CD4-positive, CD25-positive, alpha-beta regulatory T cell (primary cell): Measurements from ENCODE around the gene RNF213. TPM values are rescaled to one million over a fixed set of nuclear protein-coding genes. Genes with fewer than 3 reads are reported as not detected.

ENCODE experiments used
- ATAC-seq, 2 donors: fragments of 150-1000 bp; cut with Tn5 transposase; one replicate each; pipeline ENCODE4 v1.10.0; 2021; ENCODE audit warnings: low read depth in 2 of 2, moderate number of reproducible peaks in 2 of 2, moderate library complexity in 1 of 2
- DNase-seq, 3 donors: peaks; one replicate each; pipeline versions ENCODE4 v3.0.0 to v3.0.0-alpha.2; 2012 to 2022; ENCODE audit warnings: mixed read lengths in 1 of 3
- H3K27ac ChIP-seq: one replicate; pipeline ENCODE4 v1.7.0; 2013; ENCODE audit warnings: mild to moderate bottlenecking, low read length; ENCODE audit not compliant: insufficient read depth, poor library complexity, severe bottlenecking
- H3K27me3 ChIP-seq: one replicate; pipeline ENCODE4 v1.7.0; 2013; ENCODE audit warnings: low read length; ENCODE audit not compliant: control insufficient read depth, insufficient read depth
- H3K36me3 ChIP-seq: one replicate; pipeline ENCODE4 v1.7.0; 2013; ENCODE audit warnings: mild to moderate bottlenecking, low read length, moderate library complexity; ENCODE audit not compliant: control insufficient read depth, insufficient read depth
- H3K4me1 ChIP-seq: 2 replicates; pipeline ENCODE4 v1.7.0; 2013; ENCODE audit warnings: mild to moderate bottlenecking, low read length; ENCODE audit not compliant: insufficient read depth, control insufficient read depth, poor library complexity, severe bottlenecking
- H3K4me3 ChIP-seq: one replicate; pipeline ENCODE4 v1.7.0; 2013; ENCODE audit warnings: low read depth, mild to moderate bottlenecking, low read length, moderate library complexity
- H3K9me3 ChIP-seq, 2 experiments: 1 replicate in 1 of 2; 2 replicates in 1 of 2; pipeline ENCODE4 v1.7.0; 2013; ENCODE audit warnings: low read length in 2 of 2, mild to moderate bottlenecking in 1 of 2, moderate library complexity in 1 of 2; ENCODE audit not compliant: control insufficient read depth in 2 of 2
- H3K27ac Mint-ChIP-seq, 3 donors: one replicate each; pipeline ENCODE4 v1.8.0; 2020 to 2022; ENCODE audit warnings: mild to moderate bottlenecking in 3 of 3, mixed read lengths in 3 of 3, moderate library complexity in 2 of 3
- H3K27me3 Mint-ChIP-seq: one replicate; pipeline ENCODE4 v1.8.0; 2022; ENCODE audit warnings: mild to moderate bottlenecking, mixed read lengths
- H3K36me3 Mint-ChIP-seq: one replicate; pipeline ENCODE4 v1.8.0; 2020; ENCODE audit warnings: mixed read lengths
- H3K4me1 Mint-ChIP-seq, 4 donors: one replicate each; pipeline ENCODE4 v1.8.0; 2020 to 2022; ENCODE audit warnings: mixed read lengths in 4 of 4, mild to moderate bottlenecking in 1 of 4
- H3K4me3 Mint-ChIP-seq, 4 donors: one replicate each; pipeline ENCODE4 v1.8.0; 2020 to 2022; ENCODE audit warnings: mild to moderate bottlenecking in 4 of 4, mixed read lengths in 4 of 4, moderate library complexity in 3 of 4
- H3K9me3 Mint-ChIP-seq, 7 donors: one replicate each; pipeline ENCODE4 v1.8.0; 2020 to 2022; ENCODE audit warnings: mixed read lengths in 7 of 7, mild to moderate bottlenecking in 3 of 7, moderate library complexity in 2 of 7
- polyA plus RNA-seq, 4 donors: library from polyadenylated mRNA; unstranded; fragments of 300-500 nt; fragmentation: Illumina TruSeq; gene quantifications; one replicate each; pipeline ENCODE4 v1.2.3, GENCODE V29; 2021
- total RNA-seq: library from RNA; stranded (reverse); gene quantifications from one replicate; pipeline ENCODE4 v1.2.3, GENCODE V29; 2022

RNF213 gene
- total and polyA plus RNA-seq, 5 donors from 2014 or later = 27.6 to 666 (median 32.4) TPM

- peak overlapping the region; percentile 26 for H3K4me3 ChIP-seq
These were observed 39.9 kb upstream of the RNF213 start for GRCh38 chr17:80220736-80221215.

GRCh38 chr17:80221351-80222105 is 39.1 kb upstream of the RNF213 start:
- no peak overlapping the region for H3K27ac ChIP-seq
- ATAC-seq = no peak
- H3K4me1 ChIP-seq = peaks cover 28% of the 10 kb centered on the region
- Mint-ChIP-seq H3K27me3 (no peaks in the 10 kb centered on the region), H3K4me3 (peak overlapping the region; percentile 85 to 93 (median 88)), H3K4me1 (peaks cover 0 to 65% (median 25%) of the 10 kb centered on the region in 4 donors), H3K27ac (peak overlapping the region; percentile 77 to 86 (median 78)), H3K9me3 (no peaks in the 10 kb centered on the region), H3K36me3 (peaks cover 19% of the 10 kb centered on the region)
- H3K4me3 ChIP-seq = peak overlapping the region; percentile 26
- DNase-seq = no peak
- H3K27me3 ChIP-seq = no peaks in the 10 kb centered on the region
- H3K9me3 ChIP-seq = no peaks in the 10 kb centered on the region
- peaks cover 13% of the 10 kb centered on the region for H3K36me3 ChIP-seq

More at GRCh38 chr17:80220736-80221215, 39.9 kb upstream of the RNF213 start:
- Histone ChIP-seq H3K27ac (peak overlapping the region; percentile 87), H3K27me3 (no peaks in the 10 kb centered on the region), H3K36me3 (peaks cover 18% of the 10 kb centered on the region), H3K9me3 (no peaks in the 10 kb centered on the region), H3K4me1 (peaks cover 28% of the 10 kb centered on the region)
- Mint-ChIP-seq H3K9me3 (no peaks in the 10 kb centered on the region), H3K27ac (peak overlapping the region in 2 of 3 donors; percentile 78 to 86), H3K4me3 (peak overlapping the region; percentile 85 to 93 (median 88)), H3K27me3 (peaks cover 3% of the 10 kb centered on the region), H3K4me1 (peaks cover 0 to 68% (median 27%) of the 10 kb centered on the region in 4 donors), H3K36me3 (peaks cover 23% of the 10 kb centered on the region)
- ATAC-seq (no peak), DNase-seq (peak in 1 of 3 donors; percentile 12)

GRCh38 chr17:80222376-80223141 is 38.1 kb upstream of the RNF213 start:
- Histone ChIP-seq H3K36me3 (peaks cover 8% of the 10 kb centered on the region), H3K27me3 (no peaks in the 10 kb centered on the region), H3K4me1 (peaks cover 28% of the 10 kb centered on the region), H3K4me3 (no peak overlapping the region), H3K27ac (no peak overlapping the region), H3K9me3 (no peaks in the 10 kb centered on the region)
- H3K4me1 Mint-ChIP-seq = peaks cover 0 to 61% (median 24%) of the 10 kb centered on the region in 4 donors
- H3K9me3 Mint-ChIP-seq = no peaks in the 10 kb centered on the region
- no peak for DNase-seq
- peaks cover 12% of the 10 kb centered on the region for H3K36me3 Mint-ChIP-seq
- no peaks in the 10 kb centered on the region for H3K27me3 Mint-ChIP-seq
- ATAC-seq = no peak
- H3K27ac Mint-ChIP-seq = peak overlapping the region in 1 of 3 donors; percentile 14
- peak overlapping the region; percentile 69 to 84 (median 82) for H3K4me3 Mint-ChIP-seq

- Mint-ChIP-seq H3K4me3 (peak overlapping the region; percentile 69 to 89 (median 82)), H3K27ac (peak overlapping the region in 1 of 3 donors; percentile 14), H3K4me1 (peaks cover 0 to 53% (median 19%) of the 10 kb centered on the region in 4 donors), H3K36me3 (peaks cover 11% of the 10 kb centered on the region), H3K27me3 (no peaks in the 10 kb centered on the region), H3K9me3 (no peaks in the 10 kb centered on the region)
- Histone ChIP-seq H3K9me3 (no peaks in the 10 kb centered on the region), H3K4me3 (no peak overlapping the region), H3K27me3 (no peaks in the 10 kb centered on the region), H3K36me3 (peaks cover 4% of the 10 kb centered on the region), H3K27ac (no peak overlapping the region), H3K4me1 (peaks cover 21% of the 10 kb centered on the region)
- no peak for DNase-seq
- no peak for ATAC-seq
These were observed 37.4 kb upstream of the RNF213 start for GRCh38 chr17:80223142-80223815.

- DNase-seq (no peak), ATAC-seq (no peak)
- Mint-ChIP-seq H3K9me3 (no peaks in the 10 kb centered on the region), H3K36me3 (peaks cover 11% of the 10 kb centered on the region), H3K4me3 (peak overlapping the region in 2 of 4 donors; percentile 82 to 89), H3K4me1 (peaks cover 0 to 46% (median 14%) of the 10 kb centered on the region in 4 donors), H3K27ac (peak overlapping the region in 1 of 3 donors; percentile 52), H3K27me3 (no peaks in the 10 kb centered on the region)
- Histone ChIP-seq H3K4me3 (no peak overlapping the region), H3K27me3 (no peaks in the 10 kb centered on the region), H3K27ac (no peak overlapping the region), H3K36me3 (peaks cover 8% of the 10 kb centered on the region), H3K4me1 (peaks cover 15% of the 10 kb centered on the region), H3K9me3 (no peaks in the 10 kb centered on the region)
These were observed 36.7 kb upstream of the RNF213 start for GRCh38 chr17:80223838-80224497.

- Mint-ChIP-seq H3K4me1 (peaks cover 0 to 39% (median 10%) of the 10 kb centered on the region in 4 donors), H3K36me3 (peaks cover 7% of the 10 kb centered on the region), H3K4me3 (no peak overlapping the region)
These were observed 36.0 kb upstream of the RNF213 start for GRCh38 chr17:80224683-80225082.

GRCh38 chr17:80225230-80225629 is 35.4 kb upstream of the RNF213 start:
- H3K36me3 Mint-ChIP-seq = peaks cover 10% of the 10 kb centered on the region
- H3K36me3 ChIP-seq = peaks cover 9% of the 10 kb centered on the region
- peaks cover 9% of the 10 kb centered on the region for H3K4me1 ChIP-seq
- H3K4me3 Mint-ChIP-seq = peak overlapping the region in 1 of 4 donors; percentile 47
- no peak overlapping the region for H3K27ac ChIP-seq
- H3K27ac Mint-ChIP-seq = no peak overlapping the region
- no peaks in the 10 kb centered on the region for H3K27me3 ChIP-seq
- H3K9me3 ChIP-seq = no peaks in the 10 kb centered on the region
- peaks cover 0 to 2% (median 0%) of the 10 kb centered on the region in 7 donors for H3K9me3 Mint-ChIP-seq
- no peaks in the 10 kb centered on the region for H3K27me3 Mint-ChIP-seq
- H3K4me1 Mint-ChIP-seq = peaks cover 0 to 39% (median 10%) of the 10 kb centered on the region in 4 donors
- no peak overlapping the region for H3K4me3 ChIP-seq
- ATAC-seq = no peak
- DNase-seq = no peak

More at GRCh38 chr17:80224683-80225082, 36.0 kb upstream of the RNF213 start:
- no peaks in the 10 kb centered on the region for H3K27me3 ChIP-seq
- H3K27me3 Mint-ChIP-seq = no peaks in the 10 kb centered on the region
- H3K27ac Mint-ChIP-seq = no peak overlapping the region
- H3K9me3 Mint-ChIP-seq = no peaks in the 10 kb centered on the region
- ATAC-seq (no peak), DNase-seq (no peak)
- H3K4me1 ChIP-seq = peaks cover 9% of the 10 kb centered on the region
- H3K27ac ChIP-seq = no peak overlapping the region
- H3K9me3 ChIP-seq = no peaks in the 10 kb centered on the region
- peaks cover 8% of the 10 kb centered on the region for H3K36me3 ChIP-seq
- no peak overlapping the region for H3K4me3 ChIP-seq
